GM12875 (cell line): ENCODE data around the gene FOXP1.

Experiments
- H3K4me3 ChIP-seq: one replicate; pipeline ENCODE4 v1.5.1; 2011; ENCODE audit warnings: low read depth, low read length, control low read depth
- CTCF ChIP-seq: IDR thresholded peaks from 2 replicates; pipeline ENCODE4 v1.5.1; 2011; ENCODE audit warnings: low read depth, mild to moderate bottlenecking, control low read depth, inconsistent platforms, low read length, moderate library complexity, borderline replicate concordance; ENCODE audit not compliant: insufficient read depth

FOXP1 gene

GRCh38 chr3:71392251-71392650, 191.3 kb downstream of the FOXP1 start:
- TF ChIP-seq CTCF, result no peak
- H3K4me3 ChIP-seq, result no peak overlapping the region

DNA sequence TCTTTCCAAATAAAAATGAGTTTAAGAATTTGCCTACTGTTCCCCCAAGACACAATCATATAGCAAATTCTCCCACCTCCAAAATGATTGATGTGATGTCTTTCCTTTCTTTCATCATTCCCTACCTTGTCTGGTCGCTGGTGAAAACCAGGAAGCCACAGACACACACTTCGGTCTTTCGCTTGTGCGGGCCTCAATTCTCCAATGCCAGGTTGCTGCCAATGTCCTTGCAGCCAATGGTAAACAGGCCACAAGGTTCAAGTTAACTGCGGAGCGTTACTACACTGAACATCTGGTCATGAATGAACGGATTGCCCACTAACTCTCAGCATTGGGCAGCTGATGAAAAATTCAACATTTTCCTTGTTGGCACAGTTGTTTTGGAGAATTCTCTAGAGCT, 192.2 kb downstream of the FOXP1 start:
- no peak overlapping the region for H3K4me3 ChIP-seq
- TF ChIP-seq CTCF, result no peak

DNA sequence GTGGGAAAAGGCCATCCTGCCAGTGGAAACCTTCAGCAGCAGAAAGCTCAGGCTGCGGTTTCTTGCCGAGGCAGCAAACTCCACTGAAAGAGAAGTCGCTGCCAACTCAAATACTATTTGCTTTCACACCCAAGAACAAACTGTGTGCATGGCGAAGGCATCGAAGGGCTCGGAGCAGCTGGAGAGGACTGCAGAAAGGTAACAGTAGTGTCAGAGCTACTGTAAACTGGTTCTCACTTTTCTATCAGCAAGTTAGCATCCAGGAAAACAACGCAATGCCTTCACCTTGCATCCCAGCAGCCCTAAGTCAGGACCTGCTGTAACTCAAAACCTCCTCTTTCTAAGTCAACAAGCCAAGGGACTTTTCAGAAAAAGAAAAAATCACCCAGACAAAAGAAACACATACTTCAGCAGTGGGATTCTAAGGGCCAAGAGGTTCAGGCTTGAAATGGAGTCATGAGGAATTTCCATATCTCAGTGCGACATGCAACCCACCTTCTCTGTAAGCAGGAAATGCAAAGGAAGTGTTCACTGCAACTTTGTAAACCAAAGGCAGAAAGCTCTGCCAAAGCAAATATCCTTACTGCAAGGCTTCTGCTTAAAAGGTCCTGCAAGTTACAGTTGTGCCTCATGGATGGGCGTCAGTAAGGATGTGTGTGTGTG, 193.5 kb downstream of the FOXP1 start:
- no peak for TF ChIP-seq CTCF
- H3K4me3 ChIP-seq, result no peak overlapping the region

GRCh38 chr3:71389191-71389590, 194.3 kb downstream of the FOXP1 start:
- no peak overlapping the region for H3K4me3 ChIP-seq
- TF ChIP-seq CTCF, result no peak

GRCh38 chr3:71388535-71389120, 194.9 kb downstream of the FOXP1 start:
- TF ChIP-seq CTCF, result no peak
- no peak overlapping the region for H3K4me3 ChIP-seq

- no peak for TF ChIP-seq CTCF
- H3K4me3 ChIP-seq, result no peak overlapping the region
These were observed 195.9 kb downstream of the FOXP1 start for GRCh38 chr3:71387586-71387985.
